ENCODE data around the gene MX2.

The MX2 gene

DNA sequence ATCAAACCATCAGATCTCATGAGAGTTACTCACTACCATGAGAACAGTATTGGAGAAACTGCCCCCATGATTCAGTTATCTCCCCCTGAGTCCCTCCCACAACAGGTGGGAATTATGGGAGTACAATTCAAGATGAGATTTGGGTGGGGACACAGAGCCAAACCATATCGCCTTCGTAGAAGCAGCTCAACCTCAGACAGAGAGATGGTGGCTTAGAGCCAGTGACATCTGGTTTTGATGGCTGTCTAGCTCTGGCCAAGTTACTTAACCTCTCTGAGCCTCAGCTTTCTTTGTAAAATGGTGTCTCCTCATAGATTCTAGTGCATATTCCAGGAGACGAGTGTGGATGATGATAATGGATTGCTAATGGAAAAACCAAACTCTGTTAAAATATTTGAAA, 91.4 kb downstream of the MX2 start:
- H3K4me3 ChIP-seq (ENCODE audit: low read depth, low read length): no peak overlapping the region
- no peak for DNase-seq (ENCODE audit: low read depth)
- no peak for TF ChIP-seq CTCF (IDR thresholded peaks at IDR 0.05; ENCODE audit: low read depth, low read length, missing control alignments)

DNA sequence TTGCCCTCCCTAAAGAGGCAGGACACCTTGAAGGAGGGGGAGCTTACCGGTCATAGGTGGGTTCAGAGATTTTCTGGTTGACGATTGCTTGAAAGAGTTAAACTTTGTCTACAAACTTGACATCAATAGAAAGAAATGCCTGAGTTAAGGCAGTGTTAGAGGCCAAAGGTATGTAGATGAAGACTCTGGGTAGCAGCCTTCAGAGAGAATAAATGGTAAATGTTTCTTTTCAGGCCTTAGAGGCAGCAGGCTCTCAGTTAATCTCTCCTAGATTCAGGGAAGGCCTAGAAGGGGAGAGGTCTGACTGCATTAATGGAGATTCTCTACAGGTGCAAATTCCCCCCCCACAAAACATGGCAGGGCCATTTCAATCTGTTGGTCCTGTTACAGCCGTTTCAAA, 91.9 kb downstream of the MX2 start:
- no peak for DNase-seq (ENCODE audit: low read depth)
- no peak overlapping the region for H3K4me3 ChIP-seq (ENCODE audit: low read depth, low read length)
- TF ChIP-seq CTCF (IDR thresholded peaks at IDR 0.05; ENCODE audit: low read depth, low read length, missing control alignments): no peak

- TF ChIP-seq CTCF (IDR thresholded peaks at IDR 0.05; ENCODE audit: low read depth, low read length, missing control alignments): no peak
- H3K4me3 ChIP-seq (ENCODE audit: low read depth, low read length): no peak overlapping the region
- DNase-seq (ENCODE audit: low read depth): no peak
Measured at GRCh38 chr21:41458121-41458520, 96.3 kb downstream of the MX2 start.

DNA sequence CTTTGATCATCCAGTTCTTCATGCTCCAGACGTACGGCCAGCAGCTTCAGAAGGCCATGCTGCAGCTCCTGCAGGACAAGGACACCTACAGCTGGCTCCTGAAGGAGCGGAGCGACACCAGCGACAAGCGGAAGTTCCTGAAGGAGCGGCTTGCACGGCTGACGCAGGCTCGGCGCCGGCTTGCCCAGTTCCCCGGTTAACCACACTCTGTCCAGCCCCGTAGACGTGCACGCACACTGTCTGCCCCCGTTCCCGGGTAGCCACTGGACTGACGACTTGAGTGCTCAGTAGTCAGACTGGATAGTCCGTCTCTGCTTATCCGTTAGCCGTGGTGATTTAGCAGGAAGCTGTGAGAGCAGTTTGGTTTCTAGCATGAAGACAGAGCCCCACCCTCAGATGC, 96.7 kb downstream of the MX2 start:
- DNase-seq (ENCODE audit: low read depth): no peak
- TF ChIP-seq CTCF (IDR thresholded peaks at IDR 0.05; ENCODE audit: low read depth, low read length, missing control alignments): no peak
- H3K4me3 ChIP-seq (ENCODE audit: low read depth, low read length): no peak overlapping the region

Data from GM12864 (cell line).